Thyroid gland (tissue), 4 donors: ENCODE data around the gene MRPL23.

Experiments used
- CTCF ChIP-seq, 6 experiments: fragments of 200-600 bp in 3 of 6; fragments of 450-650 bp in 3 of 6; sonication (generic) in 3 of 6; IDR thresholded peaks; one replicate each; pipeline ENCODE4 v1.5.1; 2016 to 2019; ENCODE audit warnings: antibody characterized with exemption in 6 of 6, mild to moderate bottlenecking in 2 of 6, inconsistent platforms in 1 of 6, moderate library complexity in 1 of 6
- POLR2A ChIP-seq, 2 donors: fragments of 450-650 bp; IDR thresholded peaks; one replicate each; pipeline ENCODE4 v1.6.1; 2017; ENCODE audit warnings: antibody characterized with exemption in 2 of 2, mild to moderate bottlenecking in 2 of 2, moderate library complexity in 1 of 2

GRCh38 chr11:1946812-1947484 lies at the start of gene MRPL23:
- TF ChIP-seq POLR2A (IDR thresholded peaks at IDR 0.05) = no peak
- no peak for TF ChIP-seq CTCF (IDR thresholded peaks at IDR 0.05)
